ENCODE data around the gene CTSH.

DNA sequence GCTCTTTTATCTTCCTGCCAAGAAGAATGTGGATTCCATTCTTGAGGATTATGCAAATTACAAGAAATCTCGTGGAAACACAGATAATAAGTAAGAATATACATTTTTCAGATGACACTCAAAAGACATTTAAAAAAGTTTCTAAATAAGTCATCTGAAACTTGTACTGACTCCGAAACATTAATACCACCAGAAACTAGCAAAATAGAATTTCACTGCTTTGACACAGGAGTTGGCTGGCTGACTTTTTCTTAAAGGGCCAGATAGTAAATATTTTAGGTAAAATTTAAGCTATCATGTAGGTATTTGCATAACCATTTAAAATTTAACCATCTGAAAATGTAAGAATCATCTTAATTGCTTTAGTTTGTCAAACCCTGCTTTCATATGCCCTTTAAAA, 51.3 kb downstream of the CTSH start:
- TF ChIP-seq, protein P1, sequence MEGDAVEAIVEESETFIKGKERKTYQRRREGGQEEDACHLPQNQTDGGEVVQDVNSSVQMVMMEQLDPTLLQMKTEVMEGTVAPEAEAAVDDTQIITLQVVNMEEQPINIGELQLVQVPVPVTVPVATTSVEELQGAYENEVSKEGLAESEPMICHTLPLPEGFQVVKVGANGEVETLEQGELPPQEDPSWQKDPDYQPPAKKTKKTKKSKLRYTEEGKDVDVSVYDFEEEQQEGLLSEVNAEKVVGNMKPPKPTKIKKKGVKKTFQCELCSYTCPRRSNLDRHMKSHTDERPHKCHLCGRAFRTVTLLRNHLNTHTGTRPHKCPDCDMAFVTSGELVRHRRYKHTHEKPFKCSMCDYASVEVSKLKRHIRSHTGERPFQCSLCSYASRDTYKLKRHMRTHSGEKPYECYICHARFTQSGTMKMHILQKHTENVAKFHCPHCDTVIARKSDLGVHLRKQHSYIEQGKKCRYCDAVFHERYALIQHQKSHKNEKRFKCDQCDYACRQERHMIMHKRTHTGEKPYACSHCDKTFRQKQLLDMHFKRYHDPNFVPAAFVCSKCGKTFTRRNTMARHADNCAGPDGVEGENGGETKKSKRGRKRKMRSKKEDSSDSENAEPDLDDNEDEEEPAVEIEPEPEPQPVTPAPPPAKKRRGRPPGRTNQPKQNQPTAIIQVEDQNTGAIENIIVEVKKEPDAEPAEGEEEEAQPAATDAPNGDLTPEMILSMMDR (IDR thresholded peaks at IDR 0.05), result no peak
- TF ChIP-seq EP300 (IDR thresholded peaks at IDR 0.05; ENCODE audit: low read depth) (no peak), POLR2A (IDR thresholded peaks at IDR 0.05) (no peak), POLR2AphosphoS5 (IDR thresholded peaks at IDR 0.05) (no peak)

Measured in transverse colon (tissue), 4 donors.